ENCODE results near the gene VPS13D.

Gene VPS13D

GRCh38 chr1:12290828-12291227 lies 61.0 kb downstream of the VPS13D start:
- no peak overlapping the region for H3K4me3 ChIP-seq (ENCODE audit: low read depth, low read length)
- TF ChIP-seq MAX (IDR thresholded peaks at IDR 0.05; ENCODE audit: low read depth, low read length) (no peak), MYC (IDR thresholded peaks at IDR 0.05; ENCODE audit: low read depth, low read length) (no peak), POLR2A (IDR thresholded peaks at IDR 0.05; ENCODE audit: extremely low read depth, insufficient read length) (no peak), CTCF (IDR thresholded peaks at IDR 0.05; ENCODE audit: low read depth, low read length) (no peak)
- DNase-seq (ENCODE audit: low read depth) = no peak

- no peak for DNase-seq (ENCODE audit: low read depth)
- TF ChIP-seq CTCF (IDR thresholded peaks at IDR 0.05; ENCODE audit: low read depth, low read length) (no peak), POLR2A (IDR thresholded peaks at IDR 0.05; ENCODE audit: extremely low read depth, insufficient read length) (no peak), MYC (IDR thresholded peaks at IDR 0.05; ENCODE audit: low read depth, low read length) (no peak), MAX (IDR thresholded peaks at IDR 0.05; ENCODE audit: low read depth, low read length) (no peak)
- H3K4me3 ChIP-seq (ENCODE audit: low read depth, low read length) = no peak overlapping the region
Observed at GRCh38 chr1:12293416-12293815, 63.6 kb downstream of the VPS13D start.

GRCh38 chr1:12294076-12294475 lies 64.2 kb downstream of the VPS13D start:
- no peak for TF ChIP-seq MAX (IDR thresholded peaks at IDR 0.05; ENCODE audit: low read depth, low read length)
- no peak overlapping the region for H3K4me3 ChIP-seq (ENCODE audit: low read depth, low read length)
- DNase-seq (ENCODE audit: low read depth) = peak; percentile 10

GRCh38 chr1:12296016-12296415 lies 66.2 kb downstream of the VPS13D start:
- H3K4me3 ChIP-seq (ENCODE audit: low read depth, low read length) = no peak overlapping the region
- TF ChIP-seq MAX (IDR thresholded peaks at IDR 0.05; ENCODE audit: low read depth, low read length) (no peak), CTCF (IDR thresholded peaks at IDR 0.05; ENCODE audit: low read depth, low read length) (no peak), MYC (IDR thresholded peaks at IDR 0.05; ENCODE audit: low read depth, low read length) (no peak), POLR2A (IDR thresholded peaks at IDR 0.05; ENCODE audit: extremely low read depth, insufficient read length) (no peak)
- DNase-seq (ENCODE audit: low read depth) = no peak

GRCh38 chr1:12296623-12297022 lies 66.8 kb downstream of the VPS13D start:
- no peak overlapping the region for H3K4me3 ChIP-seq (ENCODE audit: low read depth, low read length)
- DNase-seq (ENCODE audit: low read depth) = peak; percentile 35
- TF ChIP-seq MAX (IDR thresholded peaks at IDR 0.05; ENCODE audit: low read depth, low read length) (no peak), MYC (IDR thresholded peaks at IDR 0.05; ENCODE audit: low read depth, low read length) (no peak), CTCF (IDR thresholded peaks at IDR 0.05; ENCODE audit: low read depth, low read length) (no peak), POLR2A (IDR thresholded peaks at IDR 0.05; ENCODE audit: extremely low read depth, insufficient read length) (no peak)

GRCh38 chr1:12300706-12301105 lies 70.9 kb downstream of the VPS13D start:
- H3K4me3 ChIP-seq (ENCODE audit: low read depth, low read length) = no peak overlapping the region
- no peak for DNase-seq (ENCODE audit: low read depth)
- TF ChIP-seq CTCF (IDR thresholded peaks at IDR 0.05; ENCODE audit: low read depth, low read length) = no peak
- no peak for TF ChIP-seq POLR2A (IDR thresholded peaks at IDR 0.05; ENCODE audit: extremely low read depth, insufficient read length)
- TF ChIP-seq MYC (IDR thresholded peaks at IDR 0.05; ENCODE audit: low read depth, low read length) = no peak
- no peak for TF ChIP-seq MAX (IDR thresholded peaks at IDR 0.05; ENCODE audit: low read depth, low read length)
